DND-41 (cell line): ENCODE results near the gene PRPF6.

Experiments used
- ATAC-seq: fragments of 200-7000 bp; cut with Tn5 transposase; 3 replicates; pipeline ENCODE4 v1.9.1; 2021; ENCODE audit warnings: low read depth; ENCODE audit not compliant: insufficient read depth
- DNase-seq: peaks from one replicate; pipeline ENCODE4 v3.0.0-alpha.2; 2020
- H2AFZ ChIP-seq: 2 replicates; pipeline ENCODE4 v1.6.0; 2012; ENCODE audit warnings: low read depth, low read length
- H3K27ac ChIP-seq: 2 replicates; pipeline ENCODE4 v1.5.1; 2012; ENCODE audit warnings: low read length, inconsistent platforms
- H3K27me3 ChIP-seq: fragments of 200-600 bp; sonication (generic); 2 replicates; pipeline ENCODE4 v1.6.0; 2012; ENCODE audit warnings: low read length, mild to moderate bottlenecking, inconsistent platforms; ENCODE audit not compliant: insufficient read depth, poor library complexity
- H3K36me3 ChIP-seq: 2 replicates; pipeline ENCODE4 v1.5.1; 2012; ENCODE audit warnings: low read length, inconsistent platforms; ENCODE audit not compliant: insufficient read depth
- H3K4me1 ChIP-seq: 2 replicates; pipeline ENCODE4 v1.5.1; 2012; ENCODE audit warnings: mild to moderate bottlenecking, low read length; ENCODE audit not compliant: insufficient read depth
- H3K4me2 ChIP-seq: 2 replicates; pipeline ENCODE4 v1.6.0; 2012; ENCODE audit warnings: mild to moderate bottlenecking, moderate library complexity, low read length, inconsistent platforms; ENCODE audit not compliant: insufficient read depth
- H3K4me3 ChIP-seq, 2 experiments: fragments of 200-600 bp in 1 of 2; shearing (Covaris generic) in 1 of 2; 2 replicates each; pipeline ENCODE4 v1.5.1; 2012 to 2016; ENCODE audit warnings: inconsistent platforms in 2 of 2, low read length in 2 of 2, mild to moderate bottlenecking in 2 of 2, low read depth in 1 of 2, moderate library complexity in 1 of 2
- H3K79me2 ChIP-seq: 2 replicates; pipeline ENCODE4 v1.6.0; 2012; ENCODE audit warnings: low read length, inconsistent platforms; ENCODE audit not compliant: insufficient read depth
- H3K9ac ChIP-seq: 2 replicates; pipeline ENCODE4 v1.6.0; 2012; ENCODE audit warnings: low read depth, mild to moderate bottlenecking, inconsistent platforms, low read length, moderate library complexity
- H3K9me3 ChIP-seq: 2 replicates; pipeline ENCODE4 v1.5.1; 2012; ENCODE audit warnings: low read length, moderate library complexity, mild to moderate bottlenecking, inconsistent platforms; ENCODE audit not compliant: insufficient read depth, severe bottlenecking
- H4K20me1 ChIP-seq: 2 replicates; pipeline ENCODE4 v1.6.0; 2012; ENCODE audit warnings: low read length; ENCODE audit not compliant: insufficient read depth
- EZH2 ChIP-seq: IDR thresholded peaks from 3 replicates; pipeline ENCODE4 v1.6.1; 2012; ENCODE audit warnings: borderline replicate concordance, low read depth, mild to moderate bottlenecking, moderate library complexity, low read length, inconsistent platforms; ENCODE audit not compliant: severe bottlenecking
- TF ChIP-seq, protein P1 (sequence below): IDR thresholded peaks from 2 replicates; pipeline ENCODE4 v1.5.1; 2012; ENCODE audit warnings: borderline replicate concordance, low read length, moderate library complexity, mild to moderate bottlenecking; ENCODE audit not compliant: poor library complexity, severe bottlenecking; ENCODE audit errors: extremely low read depth

PRPF6 gene

DNA sequence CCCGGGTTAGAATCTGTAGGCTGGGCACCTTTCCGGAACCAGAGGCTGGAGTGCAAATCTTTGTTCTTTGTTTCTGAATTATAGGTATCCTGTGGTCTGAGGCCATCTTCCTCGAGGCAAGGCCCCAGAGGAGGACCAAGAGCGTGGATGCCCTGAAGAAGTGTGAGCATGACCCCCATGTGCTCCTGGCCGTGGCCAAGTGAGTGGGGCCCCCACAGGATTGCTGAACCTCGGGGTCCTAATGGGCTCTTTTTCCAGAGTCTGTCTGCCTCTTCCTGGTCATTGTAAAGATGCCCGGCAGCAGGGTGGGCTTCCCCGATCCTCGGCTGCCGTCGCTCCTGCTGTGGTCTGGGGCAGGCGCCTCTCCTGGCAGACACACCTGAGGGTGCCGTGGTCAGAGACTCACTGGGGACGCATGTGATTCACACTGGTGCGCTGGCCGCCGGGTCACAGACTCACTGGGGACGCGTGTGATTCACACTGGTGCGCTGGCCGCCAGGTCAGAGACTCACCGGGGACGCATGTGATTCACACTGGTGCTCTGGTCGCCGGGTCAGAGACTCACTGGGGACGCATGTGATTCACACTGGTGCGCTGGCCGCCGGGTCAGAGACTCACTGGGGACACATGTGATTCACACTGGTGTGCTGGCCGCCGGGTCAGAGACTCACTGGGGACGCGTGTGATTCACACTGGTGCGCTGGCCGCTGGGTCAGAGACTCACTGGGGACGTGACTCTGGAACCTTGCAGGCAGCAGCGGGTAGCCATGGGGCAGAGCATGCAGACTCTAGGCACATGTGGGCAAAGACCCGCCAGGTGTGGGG lies 48.6 kb downstream of the PRPF6 start:
- TF ChIP-seq, protein P1, sequence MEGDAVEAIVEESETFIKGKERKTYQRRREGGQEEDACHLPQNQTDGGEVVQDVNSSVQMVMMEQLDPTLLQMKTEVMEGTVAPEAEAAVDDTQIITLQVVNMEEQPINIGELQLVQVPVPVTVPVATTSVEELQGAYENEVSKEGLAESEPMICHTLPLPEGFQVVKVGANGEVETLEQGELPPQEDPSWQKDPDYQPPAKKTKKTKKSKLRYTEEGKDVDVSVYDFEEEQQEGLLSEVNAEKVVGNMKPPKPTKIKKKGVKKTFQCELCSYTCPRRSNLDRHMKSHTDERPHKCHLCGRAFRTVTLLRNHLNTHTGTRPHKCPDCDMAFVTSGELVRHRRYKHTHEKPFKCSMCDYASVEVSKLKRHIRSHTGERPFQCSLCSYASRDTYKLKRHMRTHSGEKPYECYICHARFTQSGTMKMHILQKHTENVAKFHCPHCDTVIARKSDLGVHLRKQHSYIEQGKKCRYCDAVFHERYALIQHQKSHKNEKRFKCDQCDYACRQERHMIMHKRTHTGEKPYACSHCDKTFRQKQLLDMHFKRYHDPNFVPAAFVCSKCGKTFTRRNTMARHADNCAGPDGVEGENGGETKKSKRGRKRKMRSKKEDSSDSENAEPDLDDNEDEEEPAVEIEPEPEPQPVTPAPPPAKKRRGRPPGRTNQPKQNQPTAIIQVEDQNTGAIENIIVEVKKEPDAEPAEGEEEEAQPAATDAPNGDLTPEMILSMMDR: no peak
- no peak for TF ChIP-seq EZH2
- Histone ChIP-seq H2AFZ (no peak overlapping the region), H3K79me2 (no peaks in the 10 kb centered on the region), H3K36me3 (peaks cover 94% of the 10 kb centered on the region), H3K4me2 (no peak overlapping the region), H3K4me1 (no peaks in the 10 kb centered on the region), H4K20me1 (peaks cover 23% of the 10 kb centered on the region), H3K4me3 (no peak overlapping the region), H3K9me3 (no peaks in the 10 kb centered on the region), H3K27ac (no peak overlapping the region), H3K27me3 (no peaks in the 10 kb centered on the region), H3K9ac (no peak overlapping the region)
- ATAC-seq: no peak
- no peak for DNase-seq

DNA sequence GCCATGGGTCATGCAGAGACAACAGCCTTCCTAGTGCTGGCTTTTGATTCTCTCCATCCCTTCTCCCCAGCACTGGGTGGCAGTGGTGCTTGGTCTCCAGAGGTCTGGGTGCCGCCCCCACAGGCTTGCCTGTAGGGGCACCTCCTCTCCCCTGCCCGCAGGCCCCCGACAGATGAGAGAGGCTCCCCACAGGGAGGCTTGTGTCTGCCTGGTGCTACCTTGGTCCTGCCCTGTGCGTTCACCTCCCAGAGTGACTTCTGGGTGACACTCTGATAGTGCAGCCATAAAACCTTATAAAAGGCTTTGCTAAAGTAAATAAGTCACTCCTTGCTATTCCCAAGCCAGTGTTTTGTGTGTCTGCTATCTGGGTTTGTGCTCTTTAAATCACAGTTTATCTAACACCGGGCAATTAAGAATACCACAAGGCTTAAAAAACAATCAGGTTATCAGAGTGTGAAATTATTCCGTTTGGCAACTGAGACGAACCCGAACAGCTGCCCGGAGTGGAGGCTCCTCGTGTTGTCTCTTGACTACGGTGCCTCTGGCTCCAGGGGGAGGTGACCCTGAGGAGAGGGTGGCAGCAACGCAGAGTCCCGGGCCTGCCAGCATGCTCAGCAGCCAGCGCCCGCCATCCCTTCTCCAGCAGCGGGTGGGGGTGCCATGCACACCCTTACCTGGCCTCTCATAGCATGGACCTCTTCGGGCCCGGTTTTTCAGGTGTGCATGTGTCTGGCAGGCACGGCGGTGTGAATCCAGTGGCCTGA lies 49.6 kb downstream of the PRPF6 start:
- H4K20me1 ChIP-seq: peaks cover 16% of the 10 kb centered on the region
- no peaks in the 10 kb centered on the region for H3K9me3 ChIP-seq
- DNase-seq: no peak
- H3K36me3 ChIP-seq: peaks cover 89% of the 10 kb centered on the region
- no peaks in the 10 kb centered on the region for H3K79me2 ChIP-seq
- no peak overlapping the region for H3K4me2 ChIP-seq
- no peaks in the 10 kb centered on the region for H3K27me3 ChIP-seq
- H3K4me3 ChIP-seq: no peak overlapping the region
- TF ChIP-seq, protein P1: no peak
- TF ChIP-seq EZH2: no peak
- no peak for ATAC-seq
- H3K9ac ChIP-seq: no peak overlapping the region
- no peak overlapping the region for H2AFZ ChIP-seq
- no peak overlapping the region for H3K27ac ChIP-seq
- 0 out of 2 replicates have a peak, but pooled peaks cover 2% of the 10 kb centered on the region for H3K4me1 ChIP-seq

DNA sequence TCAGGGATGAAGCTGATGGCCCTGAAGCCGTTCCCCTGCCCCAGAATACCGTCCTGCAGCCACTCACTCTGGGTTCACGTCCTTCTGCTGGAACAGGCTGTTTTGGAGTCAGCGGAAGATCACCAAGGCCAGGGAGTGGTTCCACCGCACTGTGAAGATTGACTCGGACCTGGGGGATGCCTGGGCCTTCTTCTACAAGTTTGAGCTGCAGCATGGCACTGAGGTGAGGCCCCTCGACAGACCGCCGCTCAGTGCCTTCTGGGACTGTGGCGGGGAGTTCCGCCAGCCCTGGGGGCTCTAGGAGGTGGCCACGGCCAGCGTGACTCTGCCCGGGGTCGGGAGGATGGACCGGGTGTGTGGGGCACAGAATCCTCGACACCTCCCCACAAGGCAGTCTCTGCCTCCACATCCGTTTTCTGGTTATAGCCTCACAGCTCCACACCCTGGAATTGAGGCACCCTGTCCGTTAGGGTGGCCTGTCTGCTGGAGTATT lies 50.9 kb downstream of the PRPF6 start:
- Histone ChIP-seq H3K4me1 (peaks cover 2% of the 10 kb centered on the region; the same call in 1 of the 2 replicates), H3K27me3 (no peaks in the 10 kb centered on the region), H3K4me2 (no peak overlapping the region), H3K9ac (no peak overlapping the region), H3K4me3 (no peak overlapping the region), H2AFZ (no peak overlapping the region), H4K20me1 (peaks cover 18% of the 10 kb centered on the region), H3K27ac (no peak overlapping the region), H3K9me3 (no peaks in the 10 kb centered on the region), H3K79me2 (no peaks in the 10 kb centered on the region), H3K36me3 (peaks cover 76% of the 10 kb centered on the region)
- DNase-seq (no peak), ATAC-seq (no peak)
- TF ChIP-seq EZH2: no peak
- TF ChIP-seq, protein P1: no peak
